ENCODE results near the gene CTAG2.
"Not testable (repeated sequence)": the region's sequence is repeated elsewhere in the genome, so short reads cannot be mapped to it uniquely, and the experiment has no call there.

GRCh38 chrX:154670848-154671247 is 17.5 kb upstream of the CTAG2 start:
- not testable (repeated sequence) for TF ChIP-seq CTCF, POLR2AphosphoS5, POLR2A (IDR thresholded peaks at IDR 0.05)
